Ramos (cell line): ENCODE measurements around the gene PUS7L.
"Not testable (repeated sequence)": the region's sequence is repeated elsewhere in the genome, so short reads cannot be mapped to it uniquely, and the experiment has no call there.

ENCODE experiments used
- in situ Hi-C: fragments of 300-500 bp; cut with MboI; formaldehyde crosslinking; loops from one replicate; pipeline ENCODE4 v1.14.3; 2022; ENCODE audit warnings: low sequenced_read_pairs; ENCODE audit not compliant: unreplicated experiment

The PUS7L gene

DNA sequence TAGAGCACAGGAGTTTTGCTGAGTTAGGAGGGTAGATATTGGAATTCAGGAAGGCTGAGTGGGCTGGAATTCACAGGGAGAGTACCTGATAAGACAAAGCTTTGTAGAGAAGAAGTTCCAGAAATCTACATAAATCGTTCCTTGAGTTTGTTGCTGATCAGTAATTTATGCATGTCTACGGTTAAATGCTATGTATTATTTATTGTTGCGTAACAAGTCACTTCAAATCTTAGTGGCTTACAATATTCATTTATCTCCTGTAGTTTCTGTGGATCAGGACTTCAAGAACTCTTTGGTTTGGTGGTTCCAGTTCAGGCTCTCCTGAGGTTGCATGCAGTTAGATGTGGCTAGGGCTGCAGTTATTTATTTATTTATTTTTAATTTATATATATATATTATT is 7.8 kb downstream of the PUS7L start:
- in situ Hi-C loops = no loop called here

DNA sequence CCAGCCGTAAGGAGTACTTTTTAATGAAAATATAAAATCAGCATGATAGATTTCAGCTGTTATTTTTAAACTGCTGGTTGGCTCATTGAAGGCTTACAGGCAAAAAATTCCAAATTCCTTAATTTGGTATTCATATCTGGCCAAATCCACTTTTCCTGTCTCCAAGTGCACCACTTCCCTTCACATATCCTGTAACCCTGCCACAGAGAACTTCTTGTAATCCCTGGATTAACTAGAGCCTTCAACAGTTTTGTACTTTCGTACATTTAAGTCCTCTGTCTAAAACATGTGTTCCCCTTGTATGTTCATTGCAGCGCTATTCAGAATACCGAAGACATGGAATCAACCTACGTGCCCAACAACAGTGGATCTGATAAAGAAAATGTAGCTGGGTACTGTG is 9.6 kb downstream of the PUS7L start:
- in situ Hi-C loops = no loop called here

- in situ Hi-C loops = no loop called here
These were observed 13.8 kb downstream of the PUS7L start for GRCh38 chr12:43744826-43745225.

- in situ Hi-C loops = no loop called here
These were observed 16.5 kb downstream of the PUS7L start for GRCh38 chr12:43742106-43742505.

GRCh38 chr12:43740511-43741100 is 18.0 kb downstream of the PUS7L start:
- in situ Hi-C loops = no loop called here

DNA sequence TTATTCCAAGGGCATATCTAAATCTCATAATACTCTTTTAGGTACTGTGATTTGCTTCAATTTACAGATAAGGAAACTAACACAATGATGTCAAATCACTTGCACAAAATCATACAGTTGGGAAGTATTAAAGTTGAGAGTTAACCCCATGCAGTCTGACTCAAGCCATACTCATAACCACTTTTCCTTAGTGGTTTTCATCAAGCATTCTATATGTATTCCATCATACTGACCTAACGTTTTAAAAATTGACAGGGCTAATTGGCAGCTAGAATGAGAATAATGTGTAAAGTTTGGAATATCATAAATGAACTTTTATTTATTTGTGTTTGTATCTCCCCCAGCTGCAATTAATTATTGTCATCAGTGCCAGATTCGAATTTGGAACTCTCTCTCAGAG is 20.9 kb downstream of the PUS7L start:
- in situ Hi-C loops = no loop called here

DNA sequence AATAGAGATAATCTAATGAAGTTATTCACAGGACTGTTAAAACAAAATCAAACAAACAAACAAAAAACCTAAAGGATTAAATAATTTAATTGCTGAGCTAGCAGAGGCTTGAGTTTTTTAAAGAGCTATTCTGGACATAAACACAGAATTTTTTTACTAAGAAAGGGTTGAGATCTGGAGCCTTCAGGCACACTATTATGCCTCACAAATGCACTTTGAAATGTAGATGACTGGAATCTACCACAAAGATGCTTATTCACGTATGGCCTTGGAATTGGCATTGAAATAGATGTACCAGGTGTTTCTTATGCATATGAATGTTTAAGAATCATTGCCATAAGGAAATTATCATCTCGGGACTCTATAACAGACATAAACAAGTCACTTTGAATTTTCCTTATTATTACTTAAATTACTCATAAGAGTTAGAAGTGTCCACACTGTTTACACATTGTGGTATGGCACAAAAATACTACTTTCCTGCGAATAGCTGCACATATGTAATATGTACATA is 21.6 kb downstream of the PUS7L start:
- in situ Hi-C loops = no loop called here

GRCh38 chr12:43733687-43734086 is 24.9 kb downstream of the PUS7L start:
- in situ Hi-C loops = no loop called here

DNA sequence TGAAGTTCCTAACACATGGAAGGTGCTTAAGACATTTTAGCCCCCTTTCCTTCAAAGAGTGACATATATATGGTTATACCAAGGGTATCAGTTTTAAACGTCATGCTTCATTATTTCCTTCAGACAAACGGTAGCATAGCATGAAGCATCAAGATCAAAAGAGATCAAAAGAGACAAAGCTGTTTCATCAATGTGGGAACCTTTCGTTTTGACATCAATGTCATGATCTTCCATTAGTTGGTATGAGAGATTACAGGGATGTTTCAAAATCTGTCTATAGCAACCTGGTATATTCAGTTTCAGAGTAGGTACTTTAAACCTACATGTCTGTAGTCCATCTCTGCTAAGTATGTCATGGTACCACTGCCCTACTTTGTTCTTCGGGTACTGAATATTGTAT is 28.3 kb downstream of the PUS7L start:
- in situ Hi-C loops = no loop called here

DNA sequence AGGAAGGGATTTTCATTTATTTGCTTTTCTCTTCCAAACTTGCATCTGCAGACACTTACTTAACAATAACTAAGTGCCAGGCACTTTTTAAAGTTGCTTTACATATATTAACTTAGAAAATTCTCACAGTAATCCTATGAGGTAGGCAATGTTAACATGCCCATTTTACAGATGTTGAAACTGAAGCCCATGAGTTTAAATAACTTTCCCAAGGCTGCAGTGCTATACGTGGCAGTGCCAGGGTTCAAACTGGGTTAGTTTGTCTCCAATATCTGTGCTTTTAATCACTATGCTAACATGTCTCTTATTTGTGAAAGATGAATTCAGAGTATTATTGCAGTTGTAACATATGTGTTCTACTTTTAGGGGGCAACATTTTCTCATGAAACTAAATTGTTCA is 29.9 kb downstream of the PUS7L start:
- in situ Hi-C loops = no loop called here

- in situ Hi-C loops = no loop called here
These were observed 30.5 kb downstream of the PUS7L start for GRCh38 chr12:43728117-43728516.

DNA sequence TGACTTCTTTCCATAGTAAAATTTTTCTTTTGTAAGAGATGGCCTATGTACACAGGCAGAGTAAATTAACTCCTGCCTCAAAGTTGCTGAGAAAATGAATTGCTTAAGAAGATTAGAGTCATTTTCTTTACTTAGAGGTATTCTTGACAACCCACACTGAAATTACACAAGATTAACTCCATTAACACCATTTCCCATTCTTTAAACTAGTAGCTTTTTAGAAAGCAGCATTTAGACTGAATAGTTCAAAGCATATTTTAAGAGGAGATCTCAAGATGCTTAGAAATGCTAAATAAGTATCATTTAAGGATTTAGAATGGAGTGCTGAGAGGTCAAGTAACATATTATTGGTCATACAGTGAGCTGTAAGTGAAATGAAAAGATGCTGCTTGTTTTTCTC is 35.5 kb downstream of the PUS7L start:
- in situ Hi-C loops = no loop called here

- in situ Hi-C loops = no loop called here
These were observed 36.0 kb downstream of the PUS7L start for GRCh38 chr12:43722621-43723020.

DNA sequence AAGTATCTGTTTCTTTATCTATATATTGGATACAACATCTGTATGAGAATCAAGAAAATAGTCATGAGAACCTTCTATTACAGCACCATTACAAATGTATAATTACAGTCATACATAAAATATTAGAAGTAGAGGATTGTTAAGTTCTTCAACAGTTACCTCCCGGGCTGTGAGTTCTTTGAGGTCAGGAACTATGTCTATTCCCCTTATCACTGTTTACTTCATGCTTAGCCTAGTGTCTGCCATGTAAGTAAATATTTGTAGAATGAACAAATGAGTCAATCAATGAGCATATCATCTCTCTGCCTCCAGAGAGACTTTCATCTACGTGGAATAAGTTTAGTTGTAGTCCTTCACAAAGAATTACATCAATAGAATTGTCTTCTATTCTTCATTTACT is 47.2 kb downstream of the PUS7L start:
- in situ Hi-C loops = no loop called here

GRCh38 chr12:43703772-43704171 is 54.8 kb downstream of the PUS7L start:
- in situ Hi-C loops = not testable (repeated sequence)

GRCh38 chr12:43701194-43701593 is 57.4 kb downstream of the PUS7L start:
- in situ Hi-C loops = not testable (repeated sequence)

DNA sequence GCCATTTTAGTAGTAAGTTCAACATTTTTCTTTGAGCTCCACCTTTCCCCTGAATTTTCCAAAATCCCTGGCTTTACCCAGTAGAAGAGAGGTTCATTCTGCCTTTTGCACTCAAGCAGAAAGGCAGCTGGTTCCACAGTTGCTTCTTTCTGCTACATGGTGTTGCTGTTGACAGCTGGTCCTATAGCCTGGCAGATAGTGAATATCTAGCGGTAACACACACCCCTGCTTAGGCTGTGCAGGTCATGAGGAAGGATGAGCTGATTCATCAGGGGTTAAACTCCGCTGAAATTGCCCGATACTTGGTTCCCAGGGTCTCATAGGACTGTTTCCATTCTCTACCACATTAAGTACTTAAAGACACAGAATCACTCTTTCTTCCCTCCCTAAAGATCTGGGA is 62.4 kb downstream of the PUS7L start:
- in situ Hi-C loops = no loop called here

GRCh38 chr12:43694879-43695278 is 63.7 kb downstream of the PUS7L start:
- in situ Hi-C loops = no loop called here

DNA sequence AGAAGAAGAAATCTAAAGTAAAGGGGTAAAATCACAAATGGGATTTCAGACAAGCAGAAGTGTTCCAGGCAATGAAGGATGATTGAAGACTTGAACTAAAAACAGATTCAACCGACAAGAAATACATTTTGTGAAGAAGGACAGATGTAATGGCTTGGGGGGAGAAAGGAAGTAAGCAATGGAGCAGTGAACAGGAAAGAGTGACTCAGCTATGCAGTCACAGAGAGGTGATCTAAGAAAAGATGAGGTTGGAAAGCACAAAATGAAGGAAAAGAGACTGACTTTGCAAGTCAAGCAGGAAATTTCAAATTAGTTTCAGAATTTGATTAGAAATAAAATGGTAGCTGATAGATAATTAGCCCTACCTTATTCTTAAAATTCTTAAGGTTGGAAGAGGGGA is 66.5 kb downstream of the PUS7L start:
- in situ Hi-C loops = no loop called here

DNA sequence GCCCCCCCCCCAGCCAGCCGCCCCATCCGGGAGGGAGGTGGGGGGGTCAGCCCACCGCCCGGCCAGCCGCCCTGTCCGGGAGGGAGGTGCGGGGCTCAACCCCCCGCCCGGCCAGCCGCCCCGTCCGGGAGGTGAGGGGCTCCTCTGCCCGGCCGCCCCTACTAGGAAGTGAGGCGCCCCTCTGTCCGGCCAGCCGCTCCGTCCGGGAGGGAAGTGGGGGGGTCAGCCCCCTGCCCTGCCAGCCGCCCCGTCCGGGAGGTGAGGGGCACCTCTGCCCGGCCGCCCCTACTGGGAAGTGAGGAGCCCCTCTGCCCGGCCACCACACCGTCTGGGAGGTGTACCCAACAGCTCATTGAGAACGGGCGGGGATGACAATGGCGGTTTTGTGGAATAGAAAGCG is 73.1 kb downstream of the PUS7L start:
- in situ Hi-C loops = not testable (repeated sequence)

- in situ Hi-C loops = no loop called here
These were observed 82.3 kb downstream of the PUS7L start for GRCh38 chr12:43676183-43676813.
